Cardiac fibroblast (primary cell): ENCODE measurements around the gene RASSF8.

Source experiments
- DNase-seq, 2 donors: peaks; one replicate each; pipeline versions ENCODE4 v3.0.0 to v3.0.0-alpha.2; 2010; ENCODE audit warnings: low read depth in 2 of 2
- H3K4me3 ChIP-seq, 2 donors: replicated peaks in 1 of 2; 1 replicate in 1 of 2; 2 replicates in 1 of 2; pipeline ENCODE4 v1.5.1; 2011; ENCODE audit warnings: low read depth in 2 of 2, low read length in 2 of 2, mild to moderate bottlenecking in 2 of 2, moderate library complexity in 1 of 2
- CTCF ChIP-seq: IDR thresholded peaks from one replicate; pipeline ENCODE4 v1.5.1; 2011; ENCODE audit warnings: low read depth, mild to moderate bottlenecking, low read length, inconsistent platforms

Gene RASSF8

GRCh38 chr12:25943940-25944339, 14.5 kb upstream of the RASSF8 start:
- no peak for TF ChIP-seq CTCF
- no peak overlapping the region for H3K4me3 ChIP-seq

GRCh38 chr12:25949343-25949742, 9.1 kb upstream of the RASSF8 start:
- no peak for TF ChIP-seq CTCF
- H3K4me3 ChIP-seq: no peak overlapping the region
- DNase-seq: no peak

More at GRCh38 chr12:25943940-25944339, 14.5 kb upstream of the RASSF8 start:
- no peak for DNase-seq

- H3K4me3 ChIP-seq: no peak overlapping the region
- peak in 1 of 2 donors; percentile 67 for DNase-seq
Measured at GRCh38 chr12:25950329-25951115, 8.0 kb upstream of the RASSF8 start.

GRCh38 chr12:25957793-25958427, 572 bp upstream of the RASSF8 start:
- no peak for TF ChIP-seq CTCF
- H3K4me3 ChIP-seq: peak overlapping the region; percentile 57 to 65
- peak; percentile 86 to 96 for DNase-seq

More at GRCh38 chr12:25950329-25951115, 8.0 kb upstream of the RASSF8 start:
- TF ChIP-seq CTCF: no peak

- peak overlapping the region; percentile 84 to 89 for H3K4me3 ChIP-seq
- TF ChIP-seq CTCF: peak; percentile 17
- peak; percentile 90 to 92 for DNase-seq
Measured at GRCh38 chr12:25959071-25959961, 834 bp downstream of the RASSF8 start.

- H3K4me3 ChIP-seq: peak overlapping the region; percentile 84 to 89
- DNase-seq: peak; percentile 51 to 70
- TF ChIP-seq CTCF: peak; percentile 22
Measured at GRCh38 chr12:25960143-25960542, 1.7 kb downstream of the RASSF8 start.
